HG03095 (cell line): Measurements from ENCODE around the gene TTLL7.
"Not testable (repeated sequence)": the region's sequence is repeated elsewhere in the genome, so short reads cannot be mapped to it uniquely, and the experiment has no call there.

Experiments used
- ATAC-seq: cut with Tn5 transposase; IDR thresholded peaks from one replicate; pipeline ENCODE4 v1.9.1; 2021; ENCODE audit warnings: moderate library complexity; ENCODE audit not compliant: unreplicated experiment

TTLL7 gene

GRCh38 chr1:83997631-83998030, 1.3 kb downstream of the TTLL7 start:
- no peak for ATAC-seq

- ATAC-seq: no peak
Measured at GRCh38 chr1:83996621-83997020, 2.3 kb downstream of the TTLL7 start.

GRCh38 chr1:83996191-83996590, 2.7 kb downstream of the TTLL7 start:
- no peak for ATAC-seq

GRCh38 chr1:83995649-83996048, 3.3 kb downstream of the TTLL7 start:
- ATAC-seq: no peak

GRCh38 chr1:83994111-83994510, 4.8 kb downstream of the TTLL7 start:
- ATAC-seq: no peak

GRCh38 chr1:83990734-83991133, 8.2 kb downstream of the TTLL7 start:
- ATAC-seq: no peak

GRCh38 chr1:83985048-83985447, 13.9 kb downstream of the TTLL7 start:
- ATAC-seq: no peak

- ATAC-seq: not testable (repeated sequence)
Measured at GRCh38 chr1:83983918-83984317, 15.0 kb downstream of the TTLL7 start.

GRCh38 chr1:83978056-83978455, 20.9 kb downstream of the TTLL7 start:
- ATAC-seq: no peak

- no peak for ATAC-seq
Measured at GRCh38 chr1:83976920-83977319, 22.0 kb downstream of the TTLL7 start.

GRCh38 chr1:83970802-83971201, 28.1 kb downstream of the TTLL7 start:
- no peak for ATAC-seq

- no peak for ATAC-seq
Measured at GRCh38 chr1:83970114-83970513, 28.8 kb downstream of the TTLL7 start.

GRCh38 chr1:83967336-83967735, 31.6 kb downstream of the TTLL7 start:
- ATAC-seq: no peak

- ATAC-seq: no peak
Measured at GRCh38 chr1:83964153-83964552, 34.8 kb downstream of the TTLL7 start.

- no peak for ATAC-seq
Measured at GRCh38 chr1:83961571-83962295, 37.2 kb downstream of the TTLL7 start.

GRCh38 chr1:83960669-83961277, 38.2 kb downstream of the TTLL7 start:
- ATAC-seq: no peak

- ATAC-seq: no peak
Measured at GRCh38 chr1:83959824-83960498, 39.0 kb downstream of the TTLL7 start.

- ATAC-seq: no peak
Measured at GRCh38 chr1:83958704-83959103, 40.2 kb downstream of the TTLL7 start.

- no peak for ATAC-seq
Measured at GRCh38 chr1:83954166-83954823, 44.6 kb downstream of the TTLL7 start.

- no peak for ATAC-seq
Measured at GRCh38 chr1:83950106-83950661, 48.7 kb downstream of the TTLL7 start.

GRCh38 chr1:83942914-83943313, 56.0 kb downstream of the TTLL7 start:
- no peak for ATAC-seq
